ENCODE data around the gene TPSD1. TPM values are rescaled to one million over a fixed set of nuclear protein-coding genes. Genes with fewer than 3 reads are reported as not detected.

TPSD1 gene
- total RNA-seq, 1 experiment from 2014 or later: 0.31 TPM

DNA sequence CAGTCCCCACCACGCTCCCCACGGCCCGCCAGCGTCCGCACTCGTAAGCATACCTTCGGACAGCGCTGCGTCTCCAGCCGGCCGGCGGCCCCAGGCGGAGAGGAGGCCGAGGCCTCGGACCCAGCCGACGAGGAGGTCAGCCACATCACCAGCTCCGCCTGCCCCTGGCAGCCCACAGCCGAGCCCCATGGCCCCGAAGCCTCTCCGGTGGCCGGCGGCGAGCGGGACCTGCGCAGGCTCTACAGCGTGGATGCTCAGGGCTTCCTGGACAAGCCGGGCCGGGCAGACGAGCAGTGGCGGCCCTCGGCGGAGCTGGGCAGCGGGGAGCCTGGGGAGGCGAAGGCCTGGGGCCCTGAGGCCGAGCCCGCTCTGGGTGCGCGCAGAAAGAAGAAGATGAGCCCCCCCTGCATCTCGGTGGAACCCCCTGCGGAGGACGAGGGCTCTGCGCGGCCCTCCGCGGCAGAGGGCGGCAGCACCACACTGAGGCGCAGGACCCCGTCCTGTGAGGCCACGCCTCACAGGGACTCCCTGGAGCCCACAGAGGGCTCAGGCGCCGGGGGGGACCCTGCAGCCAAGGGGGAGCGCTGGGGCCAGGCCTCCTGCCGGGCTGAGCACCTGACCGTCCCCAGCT is 35.7 kb upstream of the TPSD1 start:
- no peaks in the 10 kb centered on the region for H3K27me3 Mint-ChIP-seq (ENCODE audit: low read depth)
- H3K4me3 Mint-ChIP-seq: no peak overlapping the region
- ATAC-seq (no peak), DNase-seq (ENCODE audit: low spot score) (no peak)
- POLR2A ChIA-PET: no interaction called here
- CTCF ChIA-PET: no interaction called here
- H3K27ac Mint-ChIP-seq: no peak overlapping the region
- TF ChIP-seq CREM (CRISPR knock-in tag; IDR thresholded peaks at IDR 0.05) (no peak), ZNF138 (CRISPR knock-in tag; conservative IDR thresholded peaks at IDR 0.05) (no peak), ZNF671 (CRISPR knock-in tag; IDR thresholded peaks at IDR 0.05) (no peak), HMGA2 (CRISPR knock-in tag; IDR thresholded peaks at IDR 0.05) (no peak), GABPB1 (CRISPR knock-in tag; IDR thresholded peaks at IDR 0.05) (no peak)
- TF ChIP-seq, protein P1, sequence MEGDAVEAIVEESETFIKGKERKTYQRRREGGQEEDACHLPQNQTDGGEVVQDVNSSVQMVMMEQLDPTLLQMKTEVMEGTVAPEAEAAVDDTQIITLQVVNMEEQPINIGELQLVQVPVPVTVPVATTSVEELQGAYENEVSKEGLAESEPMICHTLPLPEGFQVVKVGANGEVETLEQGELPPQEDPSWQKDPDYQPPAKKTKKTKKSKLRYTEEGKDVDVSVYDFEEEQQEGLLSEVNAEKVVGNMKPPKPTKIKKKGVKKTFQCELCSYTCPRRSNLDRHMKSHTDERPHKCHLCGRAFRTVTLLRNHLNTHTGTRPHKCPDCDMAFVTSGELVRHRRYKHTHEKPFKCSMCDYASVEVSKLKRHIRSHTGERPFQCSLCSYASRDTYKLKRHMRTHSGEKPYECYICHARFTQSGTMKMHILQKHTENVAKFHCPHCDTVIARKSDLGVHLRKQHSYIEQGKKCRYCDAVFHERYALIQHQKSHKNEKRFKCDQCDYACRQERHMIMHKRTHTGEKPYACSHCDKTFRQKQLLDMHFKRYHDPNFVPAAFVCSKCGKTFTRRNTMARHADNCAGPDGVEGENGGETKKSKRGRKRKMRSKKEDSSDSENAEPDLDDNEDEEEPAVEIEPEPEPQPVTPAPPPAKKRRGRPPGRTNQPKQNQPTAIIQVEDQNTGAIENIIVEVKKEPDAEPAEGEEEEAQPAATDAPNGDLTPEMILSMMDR (IDR thresholded peaks at IDR 0.05): no peak
- TF ChIP-seq, protein P2, sequence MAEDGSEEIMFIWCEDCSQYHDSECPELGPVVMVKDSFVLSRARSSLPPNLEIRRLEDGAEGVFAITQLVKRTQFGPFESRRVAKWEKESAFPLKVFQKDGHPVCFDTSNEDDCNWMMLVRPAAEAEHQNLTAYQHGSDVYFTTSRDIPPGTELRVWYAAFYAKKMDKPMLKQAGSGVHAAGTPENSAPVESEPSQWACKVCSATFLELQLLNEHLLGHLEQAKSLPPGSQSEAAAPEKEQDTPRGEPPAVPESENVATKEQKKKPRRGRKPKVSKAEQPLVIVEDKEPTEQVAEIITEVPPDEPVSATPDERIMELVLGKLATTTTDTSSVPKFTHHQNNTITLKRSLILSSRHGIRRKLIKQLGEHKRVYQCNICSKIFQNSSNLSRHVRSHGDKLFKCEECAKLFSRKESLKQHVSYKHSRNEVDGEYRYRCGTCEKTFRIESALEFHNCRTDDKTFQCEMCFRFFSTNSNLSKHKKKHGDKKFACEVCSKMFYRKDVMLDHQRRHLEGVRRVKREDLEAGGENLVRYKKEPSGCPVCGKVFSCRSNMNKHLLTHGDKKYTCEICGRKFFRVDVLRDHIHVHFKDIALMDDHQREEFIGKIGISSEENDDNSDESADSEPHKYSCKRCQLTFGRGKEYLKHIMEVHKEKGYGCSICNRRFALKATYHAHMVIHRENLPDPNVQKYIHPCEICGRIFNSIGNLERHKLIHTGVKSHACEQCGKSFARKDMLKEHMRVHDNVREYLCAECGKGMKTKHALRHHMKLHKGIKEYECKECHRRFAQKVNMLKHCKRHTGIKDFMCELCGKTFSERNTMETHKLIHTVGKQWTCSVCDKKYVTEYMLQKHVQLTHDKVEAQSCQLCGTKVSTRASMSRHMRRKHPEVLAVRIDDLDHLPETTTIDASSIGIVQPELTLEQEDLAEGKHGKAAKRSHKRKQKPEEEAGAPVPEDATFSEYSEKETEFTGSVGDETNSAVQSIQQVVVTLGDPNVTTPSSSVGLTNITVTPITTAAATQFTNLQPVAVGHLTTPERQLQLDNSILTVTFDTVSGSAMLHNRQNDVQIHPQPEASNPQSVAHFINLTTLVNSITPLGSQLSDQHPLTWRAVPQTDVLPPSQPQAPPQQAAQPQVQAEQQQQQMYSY (CRISPR knock-in tag; IDR thresholded peaks at IDR 0.05): no peak; the same call in 1 of the 2 replicates
- TF ChIP-seq, protein P3, sequence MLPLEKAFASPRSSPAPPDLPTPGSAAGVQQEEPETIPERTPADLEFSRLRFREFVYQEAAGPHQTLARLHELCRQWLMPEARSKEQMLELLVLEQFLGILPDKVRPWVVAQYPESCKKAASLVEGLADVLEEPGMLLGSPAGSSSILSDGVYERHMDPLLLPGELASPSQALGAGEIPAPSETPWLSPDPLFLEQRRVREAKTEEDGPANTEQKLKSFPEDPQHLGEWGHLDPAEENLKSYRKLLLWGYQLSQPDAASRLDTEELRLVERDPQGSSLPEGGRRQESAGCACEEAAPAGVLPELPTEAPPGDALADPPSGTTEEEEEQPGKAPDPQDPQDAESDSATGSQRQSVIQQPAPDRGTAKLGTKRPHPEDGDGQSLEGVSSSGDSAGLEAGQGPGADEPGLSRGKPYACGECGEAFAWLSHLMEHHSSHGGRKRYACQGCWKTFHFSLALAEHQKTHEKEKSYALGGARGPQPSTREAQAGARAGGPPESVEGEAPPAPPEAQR (CRISPR knock-in tag; IDR thresholded peaks at IDR 0.05): no peak
- H3K36me3 Mint-ChIP-seq: no peaks in the 10 kb centered on the region
- H3K4me1 Mint-ChIP-seq: no peaks in the 10 kb centered on the region
- no peaks in the 10 kb centered on the region for H3K9me3 Mint-ChIP-seq

DNA sequence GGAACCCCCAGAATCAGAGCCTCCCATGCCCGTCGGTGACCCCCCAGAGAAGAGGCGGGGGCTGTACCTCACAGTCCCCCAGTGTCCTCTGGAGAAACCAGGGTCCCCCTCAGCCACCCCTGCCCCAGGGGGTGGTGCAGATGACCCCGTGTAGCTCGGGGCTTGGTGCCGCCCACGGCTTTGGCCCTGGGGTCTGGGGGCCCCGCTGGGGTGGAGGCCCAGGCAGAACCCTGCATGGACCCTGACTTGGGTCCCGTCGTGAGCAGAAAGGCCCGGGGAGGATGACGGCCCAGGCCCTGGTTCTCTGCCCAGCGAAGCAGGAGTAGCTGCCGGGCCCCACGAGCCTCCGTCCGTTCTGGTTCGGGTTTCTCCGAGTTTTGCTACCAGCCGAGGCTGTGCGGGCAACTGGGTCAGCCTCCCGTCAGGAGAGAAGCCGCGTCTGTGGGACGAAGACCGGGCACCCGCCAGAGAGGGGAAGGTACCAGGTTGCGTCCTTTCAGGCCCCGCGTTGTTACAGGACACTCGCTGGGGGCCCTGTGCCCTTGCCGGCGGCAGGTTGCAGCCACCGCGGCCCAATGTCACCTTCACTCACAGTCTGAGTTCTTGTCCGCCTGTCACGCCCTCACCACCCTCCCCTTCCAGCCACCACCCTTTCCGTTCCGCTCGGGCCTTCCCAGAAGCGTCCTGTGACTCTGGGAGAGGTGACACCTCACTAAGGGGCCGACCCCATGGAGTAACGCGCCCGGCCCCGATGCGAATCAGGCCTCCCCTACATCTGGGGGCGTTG is 34.8 kb upstream of the TPSD1 start:
- no peak overlapping the region for H3K27ac Mint-ChIP-seq

DNA sequence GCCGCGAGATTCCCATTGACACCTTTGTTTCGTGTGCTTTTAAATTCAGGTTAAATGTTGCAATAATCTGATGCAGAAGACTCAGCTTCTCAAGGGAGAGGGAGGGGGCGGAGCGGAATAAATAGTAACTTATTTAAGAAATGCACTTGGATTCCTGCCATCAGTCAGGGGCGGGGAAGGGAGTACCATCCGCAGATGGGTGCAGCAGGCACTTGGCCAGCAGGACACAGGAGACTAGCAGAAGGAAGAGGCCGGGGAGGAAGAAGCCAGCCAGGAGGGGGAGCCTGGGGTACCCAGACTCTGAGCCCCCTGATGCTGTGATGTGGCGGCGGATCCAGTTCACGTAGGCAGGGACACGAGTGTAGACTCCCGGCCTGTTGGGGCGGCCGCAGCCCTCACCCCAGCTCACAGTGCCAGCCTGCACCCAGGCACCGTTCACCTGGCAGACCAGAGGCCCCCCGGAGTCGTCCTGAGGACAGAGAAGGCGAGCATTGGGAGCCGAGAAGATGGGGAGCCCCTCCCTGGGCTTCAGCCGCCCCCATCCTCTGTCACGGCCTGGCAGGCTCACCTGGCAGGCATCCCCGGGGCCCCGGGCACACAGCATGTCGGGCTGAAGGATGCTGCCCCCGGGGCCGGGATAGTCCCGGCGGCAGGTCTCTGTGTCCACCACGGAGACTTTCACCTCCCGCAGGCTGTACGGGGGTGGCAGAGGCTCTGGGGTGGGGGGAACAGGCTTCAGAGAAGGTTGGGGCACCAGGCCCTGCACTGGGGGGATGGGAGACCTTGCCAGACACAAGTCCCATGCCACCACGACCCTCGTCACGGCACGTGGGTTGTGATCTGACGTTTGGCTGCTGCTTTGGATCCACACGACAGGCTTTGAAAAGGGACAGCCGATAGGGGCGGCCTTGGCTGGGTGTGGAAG is 34.0 kb upstream of the TPSD1 start:
- ChIA-PET CTCF (interaction anchor here (1.6 kb wide), 1 partner anchor 119 kb away, joined by 6 read pairs; no protein-coding TSS in a partner anchor), POLR2A (no interaction called here)
- TF ChIP-seq NR1H2 (CRISPR knock-in tag; IDR thresholded peaks at IDR 0.05) (no peak), ZNF232 (CRISPR knock-in tag; IDR thresholded peaks at IDR 0.05) (no peak), TCF7 (CRISPR knock-in tag; IDR thresholded peaks at IDR 0.05; ENCODE audit: low read depth) (no peak)
- TF ChIP-seq, protein P4, sequence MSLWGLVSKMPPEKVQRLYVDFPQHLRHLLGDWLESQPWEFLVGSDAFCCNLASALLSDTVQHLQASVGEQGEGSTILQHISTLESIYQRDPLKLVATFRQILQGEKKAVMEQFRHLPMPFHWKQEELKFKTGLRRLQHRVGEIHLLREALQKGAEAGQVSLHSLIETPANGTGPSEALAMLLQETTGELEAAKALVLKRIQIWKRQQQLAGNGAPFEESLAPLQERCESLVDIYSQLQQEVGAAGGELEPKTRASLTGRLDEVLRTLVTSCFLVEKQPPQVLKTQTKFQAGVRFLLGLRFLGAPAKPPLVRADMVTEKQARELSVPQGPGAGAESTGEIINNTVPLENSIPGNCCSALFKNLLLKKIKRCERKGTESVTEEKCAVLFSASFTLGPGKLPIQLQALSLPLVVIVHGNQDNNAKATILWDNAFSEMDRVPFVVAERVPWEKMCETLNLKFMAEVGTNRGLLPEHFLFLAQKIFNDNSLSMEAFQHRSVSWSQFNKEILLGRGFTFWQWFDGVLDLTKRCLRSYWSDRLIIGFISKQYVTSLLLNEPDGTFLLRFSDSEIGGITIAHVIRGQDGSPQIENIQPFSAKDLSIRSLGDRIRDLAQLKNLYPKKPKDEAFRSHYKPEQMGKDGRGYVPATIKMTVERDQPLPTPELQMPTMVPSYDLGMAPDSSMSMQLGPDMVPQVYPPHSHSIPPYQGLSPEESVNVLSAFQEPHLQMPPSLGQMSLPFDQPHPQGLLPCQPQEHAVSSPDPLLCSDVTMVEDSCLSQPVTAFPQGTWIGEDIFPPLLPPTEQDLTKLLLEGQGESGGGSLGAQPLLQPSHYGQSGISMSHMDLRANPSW (CRISPR knock-in tag; conservative IDR thresholded peaks at IDR 0.05; ENCODE audit: low read depth): no peak
- TF ChIP-seq, protein P3 (CRISPR knock-in tag; IDR thresholded peaks at IDR 0.05): no peak
- ATAC-seq (no peak), DNase-seq (ENCODE audit: low spot score) (no peak)
- Mint-ChIP-seq H3K27me3 (ENCODE audit: low read depth) (no peaks in the 10 kb centered on the region; the same call in 1 of the 2 replicates), H3K27ac (no peak overlapping the region), H3K4me1 (no peaks in the 10 kb centered on the region), H3K36me3 (no peaks in the 10 kb centered on the region), H3K4me3 (no peak overlapping the region), H3K9me3 (no peaks in the 10 kb centered on the region)

More for the DNA sequence above, 34.8 kb upstream of the TPSD1 start:
- ChIA-PET CTCF (no interaction called here), POLR2A (no interaction called here)
- TF ChIP-seq ATF1 (CRISPR knock-in tag; IDR thresholded peaks at IDR 0.05): no peak
- TF ChIP-seq EMX1 (CRISPR knock-in tag; IDR thresholded peaks at IDR 0.05): no peak
- Mint-ChIP-seq H3K9me3 (no peaks in the 10 kb centered on the region), H3K4me3 (no peak overlapping the region), H3K27me3 (ENCODE audit: low read depth) (no peaks in the 10 kb centered on the region), H3K36me3 (no peaks in the 10 kb centered on the region), H3K4me1 (no peaks in the 10 kb centered on the region)
- ATAC-seq (no peak), DNase-seq (ENCODE audit: low spot score) (no peak)

Measured in WTC11 (cell line).